ENCODE data around the gene AQP2.

Gene AQP2

GRCh38 chr12:49949866-49950265 lies 671 bp upstream of the AQP2 start:
- no peak for DNase-seq (ENCODE audit: low read depth)
- H3K4me3 ChIP-seq (ENCODE audit: control insufficient read depth, low read depth, low read length): no peak overlapping the region
- no peak for TF ChIP-seq CTCF (conservative IDR thresholded peaks at IDR 0.05; ENCODE audit: control insufficient read depth, insufficient read depth, low read depth, low read length)

GRCh38 chr12:49951411-49952240 lies 1.1 kb downstream of the AQP2 start:
- DNase-seq (ENCODE audit: low read depth): no peak
- H3K4me3 ChIP-seq (ENCODE audit: control insufficient read depth, low read depth, low read length): no peak overlapping the region
- TF ChIP-seq CTCF (conservative IDR thresholded peaks at IDR 0.05; ENCODE audit: control insufficient read depth, insufficient read depth, low read depth, low read length): no peak

DNA sequence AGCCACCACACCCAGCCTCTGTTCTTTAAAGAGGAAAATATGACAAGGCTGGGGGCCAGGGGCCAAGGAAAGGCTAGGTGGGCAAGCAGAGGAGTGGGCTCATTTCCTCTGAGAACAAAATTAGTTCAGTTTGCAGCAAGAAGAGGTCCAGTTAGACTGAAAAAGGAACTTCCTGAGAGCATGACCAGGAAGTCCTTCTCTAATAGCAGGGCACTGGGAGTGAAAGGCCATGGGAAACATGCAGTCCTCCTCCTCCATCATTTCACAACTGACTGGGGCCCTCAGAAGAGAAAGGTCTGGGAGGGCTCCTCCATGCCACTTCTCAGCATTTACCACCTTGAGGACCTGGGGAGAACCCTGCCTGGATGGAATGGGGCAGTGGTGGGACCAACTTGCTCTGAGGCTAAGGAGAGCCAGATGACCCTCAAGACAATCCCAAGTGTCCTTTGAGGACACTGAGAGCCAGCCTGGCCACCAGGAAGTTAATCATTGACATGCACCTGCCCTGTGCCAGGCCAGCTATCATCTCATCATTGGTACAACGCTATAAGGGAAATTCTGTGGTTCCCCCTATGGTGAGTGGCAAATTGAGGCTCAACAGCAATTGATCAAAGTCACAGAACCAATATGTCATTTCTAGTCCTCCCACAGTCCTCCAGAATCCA lies 2.0 kb downstream of the AQP2 start:
- TF ChIP-seq CTCF (conservative IDR thresholded peaks at IDR 0.05; ENCODE audit: control insufficient read depth, insufficient read depth, low read depth, low read length): no peak
- H3K4me3 ChIP-seq (ENCODE audit: control insufficient read depth, low read depth, low read length): no peak overlapping the region
- DNase-seq (ENCODE audit: low read depth): no peak

DNA sequence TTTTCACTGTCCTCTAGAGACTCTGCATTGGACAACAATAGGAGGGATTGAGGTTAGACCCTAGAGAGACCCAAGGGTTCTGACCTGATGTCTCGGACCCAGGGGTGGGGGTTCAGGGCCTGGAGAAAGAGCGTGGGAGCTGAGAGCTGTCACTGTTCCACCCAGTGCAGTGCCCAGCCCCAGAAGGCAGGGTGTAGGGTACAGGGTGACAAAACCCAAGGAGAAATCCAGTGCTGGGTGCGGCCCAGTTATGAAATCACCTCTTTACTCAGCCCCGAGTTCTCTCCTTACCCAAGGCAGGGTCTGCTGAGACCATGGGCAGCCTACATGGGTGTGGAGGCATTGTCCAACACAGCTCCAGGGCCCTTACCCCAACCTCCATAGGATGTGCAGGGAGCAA lies 2.6 kb downstream of the AQP2 start:
- TF ChIP-seq CTCF (conservative IDR thresholded peaks at IDR 0.05; ENCODE audit: control insufficient read depth, insufficient read depth, low read depth, low read length): no peak
- no peak for DNase-seq (ENCODE audit: low read depth)
- no peak overlapping the region for H3K4me3 ChIP-seq (ENCODE audit: control insufficient read depth, low read depth, low read length)

GRCh38 chr12:49953961-49954846 lies 3.7 kb downstream of the AQP2 start:
- no peak for TF ChIP-seq CTCF (conservative IDR thresholded peaks at IDR 0.05; ENCODE audit: control insufficient read depth, insufficient read depth, low read depth, low read length)
- no peak for DNase-seq (ENCODE audit: low read depth)
- H3K4me3 ChIP-seq (ENCODE audit: control insufficient read depth, low read depth, low read length): no peak overlapping the region
